22Rv1 (cell line): ENCODE data around the gene MAGEF1.

Source experiments
- ZFX ChIP-seq: fragments of 450-650 bp; IDR thresholded peaks from 2 replicates; pipeline ENCODE4 v1.6.1; 2017; ENCODE audit warnings: antibody characterized with exemption, borderline replicate concordance
- TF ChIP-seq, protein P1 (sequence below): fragments of 450-650 bp; IDR thresholded peaks from 2 replicates; pipeline ENCODE4 v1.5.1; 2017; ENCODE audit warnings: mild to moderate bottlenecking

DNA sequence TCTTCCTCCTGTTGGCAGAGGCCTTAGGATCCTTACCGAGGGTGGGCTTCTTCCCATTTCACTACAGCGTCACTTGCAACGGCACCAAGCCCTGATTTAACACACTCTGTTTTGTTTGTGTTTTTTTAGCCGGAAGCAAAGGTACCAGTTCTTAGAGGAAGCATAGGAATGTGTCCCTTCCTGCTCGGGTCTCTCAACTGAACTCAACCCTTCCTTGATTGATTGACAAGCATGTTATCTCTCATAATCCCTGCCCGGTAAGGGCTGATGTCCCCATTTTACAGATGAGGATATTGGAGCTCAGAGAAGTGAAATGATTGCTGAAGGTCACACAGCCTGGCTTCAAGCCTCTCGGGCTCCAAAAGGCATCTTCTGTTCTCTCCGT lies 26.6 kb upstream of the MAGEF1 start:
- TF ChIP-seq, protein P1, sequence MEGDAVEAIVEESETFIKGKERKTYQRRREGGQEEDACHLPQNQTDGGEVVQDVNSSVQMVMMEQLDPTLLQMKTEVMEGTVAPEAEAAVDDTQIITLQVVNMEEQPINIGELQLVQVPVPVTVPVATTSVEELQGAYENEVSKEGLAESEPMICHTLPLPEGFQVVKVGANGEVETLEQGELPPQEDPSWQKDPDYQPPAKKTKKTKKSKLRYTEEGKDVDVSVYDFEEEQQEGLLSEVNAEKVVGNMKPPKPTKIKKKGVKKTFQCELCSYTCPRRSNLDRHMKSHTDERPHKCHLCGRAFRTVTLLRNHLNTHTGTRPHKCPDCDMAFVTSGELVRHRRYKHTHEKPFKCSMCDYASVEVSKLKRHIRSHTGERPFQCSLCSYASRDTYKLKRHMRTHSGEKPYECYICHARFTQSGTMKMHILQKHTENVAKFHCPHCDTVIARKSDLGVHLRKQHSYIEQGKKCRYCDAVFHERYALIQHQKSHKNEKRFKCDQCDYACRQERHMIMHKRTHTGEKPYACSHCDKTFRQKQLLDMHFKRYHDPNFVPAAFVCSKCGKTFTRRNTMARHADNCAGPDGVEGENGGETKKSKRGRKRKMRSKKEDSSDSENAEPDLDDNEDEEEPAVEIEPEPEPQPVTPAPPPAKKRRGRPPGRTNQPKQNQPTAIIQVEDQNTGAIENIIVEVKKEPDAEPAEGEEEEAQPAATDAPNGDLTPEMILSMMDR = no peak
- no peak for TF ChIP-seq ZFX
